GM12878 (cell line): ENCODE data around the gene KIZ. TPM values are rescaled to one million over a fixed set of nuclear protein-coding genes. Genes with fewer than 3 reads are reported as not detected.

Source experiments
- ATAC-seq: fragments of 200-7000 bp; cut with Tn5 transposase; 3 replicates; pipeline ENCODE4 v1.9.1; 2020; ENCODE audit warnings: mild to moderate bottlenecking, moderate library complexity
- BruUV-seq: library from RNA; stranded (reverse); fragments of 400-500 nt; replicated peaks from 2 replicates; lab custom pipeline; 2021; lab: Mats Ljungman, UMichigan
- CTCF ChIA-PET: fragments of 300-600 bp; sonication (Branson Sonifier 250); formaldehyde crosslinking; extraction: SDS; loops from one replicate; lab custom pipeline; 2021; ENCODE audit warnings: inconsistent platforms; lab: Yijun Ruan, JAX
- POLR2A ChIA-PET: fragments of 350-600 bp; formaldehyde crosslinking; extraction: SDS; loops from one replicate; lab custom pipeline; 2021; ENCODE audit warnings: inconsistent platforms; lab: Charles Lee
- RAD21 ChIA-PET: fragments of 300-600 bp; sonication (Branson Sonifier 250); formaldehyde crosslinking; loops from one replicate; lab custom pipeline; 2023; ENCODE audit warnings: antibody characterized with exemption; ENCODE audit not compliant: unreplicated experiment; lab: Charles Lee
- SMC1A ChIA-PET: fragments of 300-600 bp; sonication (Branson Sonifier 250); formaldehyde crosslinking; loops from one replicate; lab custom pipeline; 2023; ENCODE audit not compliant: unreplicated experiment, uncharacterized antibody; lab: Charles Lee
- DNase-seq: peaks from one replicate; pipeline ENCODE4 v3.0.0-alpha.2; 2011; ENCODE audit warnings: low read depth, low spot score
- FAIRE-seq: peaks from 3 replicates; lab custom pipeline; 2011; peaks lifted over from hg19 to GRCh38; lab: Jason Lieb, UNC
- H2AFZ ChIP-seq: 2 replicates; pipeline ENCODE4 v1.6.0; 2011; ENCODE audit warnings: low read depth, low read length, control low read depth; ENCODE audit not compliant: control insufficient read depth
- H3K27ac ChIP-seq: 2 replicates; pipeline ENCODE4 v1.5.1; 2011; ENCODE audit warnings: control low read depth; ENCODE audit not compliant: control insufficient read depth, insufficient read depth
- H3K27me3 ChIP-seq, 2 experiments: replicated peaks in 1 of 2; 2 replicates each; pipeline versions ENCODE4 v1.6.0 to v1.6.1; 2011; ENCODE audit warnings: low read length in 1 of 2; ENCODE audit not compliant: control insufficient read depth in 2 of 2, insufficient read depth in 2 of 2
- H3K36me3 ChIP-seq, 2 experiments: 2 replicates each; pipeline ENCODE4 v1.5.1; 2011; ENCODE audit warnings: low read length in 1 of 2; ENCODE audit not compliant: control insufficient read depth in 2 of 2, insufficient read depth in 2 of 2
- H3K4me1 ChIP-seq: 2 replicates; pipeline ENCODE4 v1.6.1; 2011; ENCODE audit warnings: mild to moderate bottlenecking, low read length, moderate library complexity, mixed read lengths; ENCODE audit not compliant: control insufficient read depth, insufficient read depth
- H3K4me2 ChIP-seq: 2 replicates; pipeline ENCODE4 v1.6.0; 2011; ENCODE audit warnings: control low read depth; ENCODE audit not compliant: control insufficient read depth, insufficient read depth
- H3K4me3 ChIP-seq: fragments of 200-600 bp; sonication (generic); 2 replicates; pipeline ENCODE4 v1.5.1; 2016
- H3K79me2 ChIP-seq: 2 replicates; pipeline ENCODE4 v1.6.0; 2011; ENCODE audit warnings: low read length; ENCODE audit not compliant: control insufficient read depth, insufficient read depth
- H3K9ac ChIP-seq: 2 replicates; pipeline ENCODE4 v1.8.0; 2011; ENCODE audit warnings: low read length, control low read depth, mixed read lengths; ENCODE audit not compliant: control insufficient read depth, insufficient read depth
- H3K9me3 ChIP-seq: replicated peaks from 3 replicates; pipeline ENCODE4 v1.5.1; 2011; ENCODE audit warnings: mild to moderate bottlenecking, low read length; ENCODE audit not compliant: control insufficient read depth, insufficient read depth
- H4K20me1 ChIP-seq: 2 replicates; pipeline ENCODE4 v1.6.0; 2011; ENCODE audit not compliant: control insufficient read depth, insufficient read depth
- BCLAF1 ChIP-seq: fragments of 450-650 bp; IDR thresholded peaks from 2 replicates; pipeline ENCODE4 v1.6.1; 2017; ENCODE audit warnings: antibody characterized with exemption, mild to moderate bottlenecking, moderate library complexity
- BHLHE40 ChIP-seq, 2 experiments: fragments of 450-650 bp in 1 of 2; IDR thresholded peaks; 2 replicates each; pipeline ENCODE4 v1.6.1; 2011 to 2017; ENCODE audit warnings: low read depth in 2 of 2, borderline replicate concordance in 1 of 2, improper control_type of control experiment in 1 of 2, low read length in 1 of 2, mild to moderate bottlenecking in 1 of 2
- KLF5 ChIP-seq: fragments of 450-650 bp; IDR thresholded peaks from 2 replicates; pipeline ENCODE4 v1.6.1; 2014; ENCODE audit warnings: mild to moderate bottlenecking; ENCODE audit not compliant: partially characterized antibody
- MTA2 ChIP-seq: fragments of 450-650 bp; IDR thresholded peaks from 2 replicates; pipeline ENCODE4 v1.6.1; 2016; ENCODE audit warnings: low read depth, mild to moderate bottlenecking, moderate library complexity
- NFXL1 ChIP-seq: fragments of 450-650 bp; IDR thresholded peaks from 2 replicates; pipeline ENCODE4 v1.6.1; 2017; ENCODE audit warnings: antibody characterized with exemption, mild to moderate bottlenecking, borderline replicate concordance
- WGBS: methylation state at CpG from one replicate; pipeline ENCODE4 v1.1.6; 2016; ENCODE audit warnings: low lambda C conversion rate; ENCODE audit not compliant: insufficient replicate concordance, insufficient coverage; ENCODE audit errors: missing lambda C conversion rate; 5-methylcytosine and 5-hydroxymethylcytosine counted together
- in situ Hi-C: fragments of 300-500 bp; cut with MboI; formaldehyde crosslinking; loops from 9 replicates; pipeline ENCODE4 v1.14.3; 2018; ENCODE audit warnings: mixed read lengths
- intact Hi-C: fragments of 100-400 bp; cut with micrococcal nuclease; formaldehyde crosslinking; loops from one replicate; pipeline ENCODE4 v1.14.2; 2022; ENCODE audit not compliant: unreplicated experiment
- polyA plus RNA-seq, 11 experiments: library from polyadenylated mRNA; depleted of rRNA in 4 of 11; unstranded in 6 of 11; stranded (reverse) in 5 of 11; fragments of >200 nt; fragmentation: Nextera tagmentation in 4 of 11; fragmentation: Illumina TruSeq in 1 of 11; extraction: Ambion mirVana in 4 of 11; extraction: Trizol in 1 of 11; gene quantifications; 1 replicate in 1 of 11; 2 replicates in 10 of 11; pipeline versions ENCODE4 v1.2.1 to v1.2.3, GENCODE V29; 2011 to 2016; ENCODE audit warnings: inconsistent platforms in 2 of 11, missing spikeins in 2 of 11, low read depth in 1 of 11
- total RNA-seq, 4 experiments: library from RNA; depleted of rRNA in 3 of 4; stranded (reverse); fragments of >200 nt in 3 of 4; fragmentation: Illumina TruSeq in 1 of 4; extraction: Trizol in 1 of 4; gene quantifications; 2 replicates each; pipeline versions ENCODE4 v1.2.1 to v1.2.3, GENCODE V29; 2013 to 2021

The KIZ gene
- total and polyA plus RNA-seq, 10 of the 15 experiments (the other 5 are each of a cell fraction or from before 2014, with no cell fraction given) = 2.7 to 11.0 (median 7.3) TPM

DNA sequence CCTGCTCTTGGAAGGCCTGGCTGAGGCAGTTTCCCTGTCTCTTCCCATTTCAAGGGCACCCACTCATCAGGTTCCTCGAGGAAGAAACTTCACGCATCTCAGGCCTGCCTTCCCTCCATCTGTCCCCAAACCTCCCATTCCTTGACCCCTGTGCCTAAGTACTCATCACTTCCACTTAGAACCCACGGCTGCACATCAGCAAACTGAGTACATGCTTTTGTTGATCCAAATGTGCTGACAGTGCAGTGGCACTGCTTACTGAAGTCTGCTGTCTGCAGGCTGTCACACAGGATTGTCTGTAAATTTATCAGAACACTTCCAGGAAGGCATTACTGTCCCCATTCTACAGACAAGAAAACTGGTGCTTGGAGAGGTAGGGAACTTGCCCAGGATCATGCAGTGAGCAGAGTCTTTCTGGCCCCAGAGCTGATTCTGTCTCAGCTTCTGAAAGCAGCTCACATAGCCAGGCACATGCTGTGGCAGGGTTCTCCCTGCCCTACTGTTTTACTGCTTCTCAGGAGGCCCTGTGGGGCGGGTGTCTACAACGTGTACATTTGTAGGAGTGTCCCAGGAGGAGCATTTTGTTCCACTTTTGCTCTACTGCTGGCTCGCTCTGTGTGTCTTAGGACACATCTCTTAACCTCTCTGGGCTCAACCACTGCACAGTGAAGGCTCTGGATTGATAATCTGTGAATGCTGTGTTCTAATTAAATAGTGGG is 113.1 kb downstream of the KIZ start:
- intact Hi-C loops = loop anchor here (5.0 to 10.0 kb wide), 3 partner anchors 133 to 374 kb away; no protein-coding TSS in a partner anchor
- TF ChIP-seq BCLAF1 = no peak
- TF ChIP-seq MTA2 = no peak
- no peak for TF ChIP-seq BHLHE40 (IDR thresholded peaks at IDR 0.05; ENCODE audit: borderline replicate concordance in 1 of 2, low read depth in 2 of 2, low read length in 1 of 2)
- TF ChIP-seq KLF5 = no peak
- TF ChIP-seq NFXL1 = no peak
- FAIRE-seq (no peak), DNase-seq (no peak), ATAC-seq (no peak)
- no peak overlapping the region for H3K4me2 ChIP-seq
- no peak overlapping the region for H3K9ac ChIP-seq
- SMC1A ChIA-PET = interaction anchor here (1.4 kb wide), 1 partner anchor 265 kb away, joined by 3 read pairs; no protein-coding TSS in a partner anchor
- no peak overlapping the region for H3K4me3 ChIP-seq
- H3K27me3 ChIP-seq = no peaks in the 10 kb centered on the region
- RAD21 ChIA-PET = no interaction called here
- 82% methylated on average over 6 of the region's 6 CpGs for WGBS
- H3K4me1 ChIP-seq = no peaks in the 10 kb centered on the region
- H3K27ac ChIP-seq = no peak overlapping the region
- no peaks in the 10 kb centered on the region for H3K36me3 ChIP-seq
- no peaks in the 10 kb centered on the region for H3K79me2 ChIP-seq
- no peaks in the 10 kb centered on the region for H3K9me3 ChIP-seq
- in situ Hi-C loops = loop anchor here (5.0 to 10.0 kb wide), 2 partner anchors 263 to 374 kb away; no protein-coding TSS in a partner anchor
- BruUV-seq = no TSS peak
- POLR2A ChIA-PET = no interaction called here
- CTCF ChIA-PET = interaction anchor here (1.2 to 2.2 kb wide), 2 partner anchors 10 to 332 kb away, joined by 3 to 6 read pairs; no protein-coding TSS in a partner anchor
- no peak overlapping the region for H2AFZ ChIP-seq
- H4K20me1 ChIP-seq = no peaks in the 10 kb centered on the region; the same call in 1 of the 2 replicates
